Measurements from ENCODE around the gene SKAP2.

DNA sequence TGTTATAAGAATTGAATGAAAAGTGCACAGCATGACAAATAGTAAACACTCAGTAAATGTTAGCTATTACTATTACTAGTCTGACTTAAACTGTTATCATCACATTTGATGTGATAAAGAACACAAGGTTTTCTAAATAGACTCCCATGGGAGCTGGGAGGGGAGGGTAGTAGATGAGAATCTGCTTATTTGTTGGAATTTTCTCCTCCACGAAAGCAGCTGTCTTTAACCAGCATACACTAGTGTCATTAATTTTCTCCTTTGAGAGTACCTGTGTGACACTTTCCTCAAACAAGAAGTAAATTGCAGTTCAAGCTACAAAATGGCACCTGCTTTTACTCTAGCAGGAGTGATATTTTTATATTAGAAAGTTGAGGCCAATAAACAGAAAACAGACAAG is 200.1 kb downstream of the SKAP2 start:
- TF ChIP-seq POLR2A (IDR thresholded peaks at IDR 0.05) (no peak), POLR2AphosphoS5 (IDR thresholded peaks at IDR 0.05; ENCODE audit: insufficient read depth in 1 of 2, low read depth in 1 of 2) (no peak)
- TF ChIP-seq, protein P1, sequence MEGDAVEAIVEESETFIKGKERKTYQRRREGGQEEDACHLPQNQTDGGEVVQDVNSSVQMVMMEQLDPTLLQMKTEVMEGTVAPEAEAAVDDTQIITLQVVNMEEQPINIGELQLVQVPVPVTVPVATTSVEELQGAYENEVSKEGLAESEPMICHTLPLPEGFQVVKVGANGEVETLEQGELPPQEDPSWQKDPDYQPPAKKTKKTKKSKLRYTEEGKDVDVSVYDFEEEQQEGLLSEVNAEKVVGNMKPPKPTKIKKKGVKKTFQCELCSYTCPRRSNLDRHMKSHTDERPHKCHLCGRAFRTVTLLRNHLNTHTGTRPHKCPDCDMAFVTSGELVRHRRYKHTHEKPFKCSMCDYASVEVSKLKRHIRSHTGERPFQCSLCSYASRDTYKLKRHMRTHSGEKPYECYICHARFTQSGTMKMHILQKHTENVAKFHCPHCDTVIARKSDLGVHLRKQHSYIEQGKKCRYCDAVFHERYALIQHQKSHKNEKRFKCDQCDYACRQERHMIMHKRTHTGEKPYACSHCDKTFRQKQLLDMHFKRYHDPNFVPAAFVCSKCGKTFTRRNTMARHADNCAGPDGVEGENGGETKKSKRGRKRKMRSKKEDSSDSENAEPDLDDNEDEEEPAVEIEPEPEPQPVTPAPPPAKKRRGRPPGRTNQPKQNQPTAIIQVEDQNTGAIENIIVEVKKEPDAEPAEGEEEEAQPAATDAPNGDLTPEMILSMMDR (IDR thresholded peaks at IDR 0.05), result no peak
